Hematopoietic multipotent progenitor cell (in vitro differentiated cells): ENCODE measurements around the gene MAPK14. TPM values are rescaled to one million over a fixed set of nuclear protein-coding genes. Genes with fewer than 3 reads are reported as not detected.
A peak's percentile ranks its signal among the peaks of the same experiment; 100 is the strongest.

Source experiments
- DNase-seq, 3 donors: peaks; one replicate each; pipeline ENCODE4 v3.0.0-alpha.2; 2011 to 2015; ENCODE audit warnings: low read depth in 2 of 3, low spot score in 2 of 3
- total RNA-seq: library from RNA; depleted of rRNA; stranded (reverse); fragments of >200 nt; gene quantifications from one replicate; pipeline ENCODE4 v1.2.3, GENCODE V29; 2012

MAPK14 gene
- total RNA-seq, 1 donor = 98.0 TPM

- no peak for DNase-seq
Measured at GRCh38 chr6:36034441-36034840, 6.8 kb downstream of the MAPK14 start.

GRCh38 chr6:36035225-36035624 is 7.6 kb downstream of the MAPK14 start:
- DNase-seq = no peak

GRCh38 chr6:36038120-36038876 is 10.7 kb downstream of the MAPK14 start:
- DNase-seq = peak in 2 of 3 donors; percentile 42 to 67

GRCh38 chr6:36039112-36039511 is 11.5 kb downstream of the MAPK14 start:
- peak in 1 of 3 donors; percentile 56 for DNase-seq

GRCh38 chr6:36040958-36041357 is 13.3 kb downstream of the MAPK14 start:
- no peak for DNase-seq

GRCh38 chr6:36042618-36043260 is 15.1 kb downstream of the MAPK14 start:
- no peak for DNase-seq

GRCh38 chr6:36049582-36049981 is 22.0 kb downstream of the MAPK14 start:
- DNase-seq = no peak

GRCh38 chr6:36050305-36050704 is 22.7 kb downstream of the MAPK14 start:
- no peak for DNase-seq

GRCh38 chr6:36050947-36051710 is 23.5 kb downstream of the MAPK14 start:
- DNase-seq = no peak

GRCh38 chr6:36052097-36052496 is 24.5 kb downstream of the MAPK14 start:
- DNase-seq = no peak

- no peak for DNase-seq
Measured at GRCh38 chr6:36053878-36054277, 26.3 kb downstream of the MAPK14 start.

GRCh38 chr6:36054415-36054814 is 26.8 kb downstream of the MAPK14 start:
- no peak for DNase-seq

GRCh38 chr6:36054956-36055355 is 27.3 kb downstream of the MAPK14 start:
- DNase-seq = no peak

- no peak for DNase-seq
Measured at GRCh38 chr6:36056178-36056577, 28.6 kb downstream of the MAPK14 start.

GRCh38 chr6:36061236-36061635 is 33.6 kb downstream of the MAPK14 start:
- no peak for DNase-seq

GRCh38 chr6:36062247-36062646 is 34.6 kb downstream of the MAPK14 start:
- DNase-seq = no peak

GRCh38 chr6:36063318-36064060 is 35.9 kb downstream of the MAPK14 start:
- peak in 2 of 3 donors; percentile 23 to 59 for DNase-seq

- DNase-seq = no peak
Measured at GRCh38 chr6:36064770-36065396, 37.3 kb downstream of the MAPK14 start.

GRCh38 chr6:36065916-36066315 is 38.3 kb downstream of the MAPK14 start:
- no peak for DNase-seq

- DNase-seq = no peak
Measured at GRCh38 chr6:36066817-36067216, 39.2 kb downstream of the MAPK14 start.
